Hepatocyte (in vitro differentiated cells): ENCODE results near the gene SKAP1.

ENCODE experiments used
- CTCF ChIP-seq: fragments of 200-600 bp; sonication (generic); IDR thresholded peaks from 2 replicates; pipeline ENCODE4 v1.5.1; 2016; ENCODE audit warnings: antibody characterized with exemption, mild to moderate bottlenecking; ENCODE audit not compliant: poor library complexity
- EZH2 ChIP-seq: fragments of 200-600 bp; sonication (generic); IDR thresholded peaks from 2 replicates; pipeline ENCODE4 v1.6.1; 2016; ENCODE audit warnings: antibody characterized with exemption, mild to moderate bottlenecking, borderline replicate concordance
- EZH2phosphoT487 ChIP-seq: fragments of 200-600 bp; sonication (generic); IDR thresholded peaks from one replicate; pipeline ENCODE4 v1.6.1; 2018; ENCODE audit warnings: antibody characterized with exemption, mild to moderate bottlenecking, low read depth, moderate library complexity; ENCODE audit not compliant: unreplicated experiment, severe bottlenecking

GRCh38 chr17:48455791-48456190 is 25.8 kb upstream of the SKAP1 start:
- TF ChIP-seq CTCF: no peak
- no peak for TF ChIP-seq EZH2
- TF ChIP-seq EZH2phosphoT487: no peak
